ENCODE data around the gene FFAR3.
"Not testable (repeated sequence)": the region's sequence is repeated elsewhere in the genome, so short reads cannot be mapped to it uniquely, and the experiment has no call there.

Gene FFAR3

DNA sequence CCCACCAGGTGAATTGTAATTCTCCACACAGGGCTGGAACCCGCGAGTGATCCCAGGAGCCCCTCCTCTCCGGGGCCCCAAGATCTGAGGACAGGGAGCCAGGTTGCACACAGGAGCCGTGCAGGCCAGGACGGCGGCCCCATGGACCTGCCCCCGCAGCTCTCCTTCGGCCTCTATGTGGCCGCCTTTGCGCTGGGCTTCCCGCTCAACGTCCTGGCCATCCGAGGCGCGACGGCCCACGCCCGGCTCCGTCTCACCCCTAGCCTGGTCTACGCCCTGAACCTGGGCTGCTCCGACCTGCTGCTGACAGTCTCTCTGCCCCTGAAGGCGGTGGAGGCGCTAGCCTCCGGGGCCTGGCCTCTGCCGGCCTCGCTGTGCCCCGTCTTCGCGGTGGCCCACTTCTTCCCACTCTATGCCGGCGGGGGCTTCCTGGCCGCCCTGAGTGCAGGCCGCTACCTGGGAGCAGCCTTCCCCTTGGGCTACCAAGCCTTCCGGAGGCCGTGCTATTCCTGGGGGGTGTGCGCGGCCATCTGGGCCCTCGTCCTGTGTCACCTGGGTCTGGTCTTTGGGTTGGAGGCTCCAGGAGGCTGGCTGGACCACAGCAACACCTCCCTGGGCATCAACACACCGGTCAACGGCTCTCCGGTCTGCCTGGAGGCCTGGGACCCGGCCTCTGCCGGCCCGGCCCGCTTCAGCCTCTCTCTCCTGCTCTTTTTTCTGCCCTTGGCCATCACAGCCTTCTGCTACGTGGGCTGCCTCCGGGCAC lies 6.7 kb upstream of the FFAR3 start:
- DNase-seq = no peak

DNA sequence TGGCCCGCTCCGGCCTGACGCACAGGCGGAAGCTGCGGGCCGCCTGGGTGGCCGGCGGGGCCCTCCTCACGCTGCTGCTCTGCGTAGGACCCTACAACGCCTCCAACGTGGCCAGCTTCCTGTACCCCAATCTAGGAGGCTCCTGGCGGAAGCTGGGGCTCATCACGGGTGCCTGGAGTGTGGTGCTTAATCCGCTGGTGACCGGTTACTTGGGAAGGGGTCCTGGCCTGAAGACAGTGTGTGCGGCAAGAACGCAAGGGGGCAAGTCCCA lies 6.1 kb upstream of the FFAR3 start:
- DNase-seq = no peak

DNA sequence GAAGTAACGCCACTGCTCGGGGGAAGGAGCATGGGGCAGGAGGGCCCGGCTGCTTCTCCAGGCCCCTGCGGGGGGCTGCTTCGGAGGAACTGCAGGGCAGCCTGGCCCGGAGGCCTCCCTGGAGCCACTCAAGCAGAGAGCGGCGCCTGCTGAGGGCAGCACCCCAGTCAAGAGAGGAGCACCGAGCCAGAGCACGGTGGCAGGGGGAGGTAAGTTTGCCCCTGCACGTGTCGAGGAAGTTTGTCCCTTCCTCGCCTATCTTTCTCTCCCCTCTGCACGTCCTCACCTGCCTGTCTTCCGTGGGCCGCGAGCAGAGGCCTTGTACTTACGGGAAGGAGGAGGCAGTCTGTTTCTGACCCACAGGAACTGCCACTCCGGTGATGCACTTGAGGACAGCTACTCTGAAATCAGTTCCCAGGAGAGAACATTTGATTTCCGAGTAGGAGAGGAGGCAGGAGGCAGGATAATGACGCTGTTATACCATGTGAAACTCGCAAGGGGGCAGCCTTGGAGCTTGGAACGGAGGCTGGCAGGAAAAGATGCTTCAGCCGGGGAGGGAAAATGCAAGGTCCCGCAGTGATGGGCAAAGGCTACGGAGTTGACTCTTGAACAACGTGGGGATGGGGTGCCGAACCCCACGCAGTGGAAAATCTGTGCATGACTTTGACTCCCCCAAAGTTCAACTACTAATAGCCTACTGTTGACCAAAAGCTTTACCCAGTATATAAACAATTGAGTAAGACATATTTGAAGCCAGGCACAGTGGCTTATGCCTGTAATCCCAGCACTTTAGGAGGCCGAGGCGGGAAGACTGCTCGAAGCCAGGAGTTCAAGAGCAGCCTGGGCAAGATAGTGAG lies 5.6 kb upstream of the FFAR3 start:
- peak; percentile 6 for DNase-seq

DNA sequence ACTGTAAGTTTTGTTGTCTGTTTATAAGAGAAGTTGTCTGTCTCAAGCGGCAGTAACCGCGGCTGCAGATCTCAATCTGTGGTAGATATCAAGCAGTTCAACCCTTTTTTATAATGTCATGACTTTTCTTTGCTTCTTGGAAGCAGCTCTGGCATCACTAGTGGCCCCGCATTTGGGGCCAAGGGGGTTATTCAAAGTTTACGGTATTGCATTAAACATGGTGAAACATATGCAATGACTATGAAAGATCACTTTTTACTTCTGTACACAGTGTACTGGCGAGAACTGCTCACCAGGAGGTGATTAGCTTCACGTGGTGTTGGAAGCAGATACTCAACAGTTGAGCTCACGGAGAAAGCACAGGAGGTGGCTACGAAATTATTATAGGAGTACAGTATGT lies 4.6 kb upstream of the FFAR3 start:
- no peak for DNase-seq

DNA sequence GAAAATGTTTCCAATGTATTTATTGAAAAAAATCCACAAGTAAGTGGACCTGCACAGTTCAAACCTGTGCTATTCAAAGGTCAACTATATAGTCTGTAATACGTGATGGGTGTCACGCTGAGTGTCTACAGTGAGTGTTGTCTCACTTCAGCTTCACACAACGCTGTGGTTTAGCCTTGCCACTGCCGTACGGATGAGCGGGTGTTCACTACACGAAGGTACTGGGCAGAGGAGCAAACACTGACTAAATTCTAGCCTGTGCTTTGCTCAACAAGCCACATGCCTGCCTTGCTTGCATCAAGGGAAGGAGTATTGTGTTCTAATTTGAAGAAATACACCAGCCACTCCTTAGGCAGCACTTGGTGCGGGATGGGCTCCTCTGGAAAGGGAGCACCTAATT lies 3.4 kb upstream of the FFAR3 start:
- DNase-seq = no peak

DNA sequence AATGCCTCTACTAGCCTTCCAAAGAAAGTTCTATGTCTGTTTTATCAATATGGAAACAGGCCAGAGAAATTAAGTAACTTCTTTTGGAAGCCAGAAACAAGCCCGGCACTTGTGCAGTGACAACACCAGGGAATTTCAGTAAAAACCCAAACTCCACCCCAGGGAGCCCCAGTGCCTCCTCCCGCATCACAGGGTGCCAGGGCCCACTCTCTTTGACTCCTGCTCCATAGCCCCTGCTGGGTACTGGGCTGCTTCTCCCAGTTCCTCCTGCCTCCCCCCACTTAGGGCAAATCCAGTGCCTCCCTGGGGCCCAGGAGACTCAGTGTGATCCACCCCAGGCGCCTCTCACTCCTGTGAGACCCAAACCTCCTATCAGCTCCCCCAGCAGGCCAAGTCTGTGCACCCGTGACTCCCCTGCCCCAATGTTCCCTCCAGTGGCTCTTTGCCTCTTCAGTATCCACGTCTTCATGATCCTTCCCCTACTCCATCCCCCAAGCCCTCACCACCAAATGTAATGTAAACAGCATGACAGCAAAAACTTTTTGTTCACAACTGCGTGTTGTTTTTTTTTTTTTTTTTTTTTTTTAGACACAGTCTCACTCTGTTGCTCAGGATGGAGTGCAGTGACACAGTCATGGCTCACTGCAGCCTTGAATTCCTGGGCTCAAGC lies 2.3 kb upstream of the FFAR3 start:
- no peak for DNase-seq

DNA sequence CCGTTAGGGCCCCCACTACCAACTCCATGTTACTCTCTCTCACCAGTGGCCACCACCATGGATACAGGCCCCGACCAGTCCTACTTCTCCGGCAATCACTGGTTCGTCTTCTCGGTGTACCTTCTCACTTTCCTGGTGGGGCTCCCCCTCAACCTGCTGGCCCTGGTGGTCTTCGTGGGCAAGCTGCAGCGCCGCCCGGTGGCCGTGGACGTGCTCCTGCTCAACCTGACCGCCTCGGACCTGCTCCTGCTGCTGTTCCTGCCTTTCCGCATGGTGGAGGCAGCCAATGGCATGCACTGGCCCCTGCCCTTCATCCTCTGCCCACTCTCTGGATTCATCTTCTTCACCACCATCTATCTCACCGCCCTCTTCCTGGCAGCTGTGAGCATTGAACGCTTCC lies 574 bp downstream of the FFAR3 start:
- not testable (repeated sequence) for DNase-seq

DNA sequence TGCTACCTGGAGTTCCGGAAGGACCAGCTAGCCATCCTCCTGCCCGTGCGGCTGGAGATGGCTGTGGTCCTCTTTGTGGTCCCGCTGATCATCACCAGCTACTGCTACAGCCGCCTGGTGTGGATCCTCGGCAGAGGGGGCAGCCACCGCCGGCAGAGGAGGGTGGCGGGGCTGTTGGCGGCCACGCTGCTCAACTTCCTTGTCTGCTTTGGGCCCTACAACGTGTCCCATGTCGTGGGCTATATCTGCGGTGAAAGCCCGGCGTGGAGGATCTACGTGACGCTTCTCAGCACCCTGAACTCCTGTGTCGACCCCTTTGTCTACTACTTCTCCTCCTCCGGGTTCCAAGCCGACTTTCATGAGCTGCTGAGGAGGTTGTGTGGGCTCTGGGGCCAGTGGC lies 1.1 kb downstream of the FFAR3 start:
- not testable (repeated sequence) for DNase-seq

DNA sequence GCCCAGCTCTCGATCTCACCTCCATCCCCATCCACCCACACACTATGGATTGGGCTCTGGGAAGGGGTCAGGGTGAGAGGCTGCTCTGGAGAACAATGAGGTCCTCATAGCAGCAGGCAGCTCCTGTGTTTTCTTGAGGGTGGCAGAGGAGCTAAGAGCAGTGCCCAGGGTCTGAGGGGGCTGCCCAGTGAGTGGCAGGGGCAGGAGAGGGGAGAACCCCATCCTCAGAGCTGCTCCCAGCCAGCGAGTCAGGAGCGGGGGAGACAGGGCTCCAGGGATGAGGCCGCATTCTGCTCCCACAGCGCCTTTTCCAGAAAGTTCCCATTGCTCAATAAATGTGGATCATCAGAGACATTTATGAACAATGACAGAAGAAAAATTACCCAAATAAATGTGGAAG lies 1.8 kb downstream of the FFAR3 start:
- DNase-seq = not testable (repeated sequence)

DNA sequence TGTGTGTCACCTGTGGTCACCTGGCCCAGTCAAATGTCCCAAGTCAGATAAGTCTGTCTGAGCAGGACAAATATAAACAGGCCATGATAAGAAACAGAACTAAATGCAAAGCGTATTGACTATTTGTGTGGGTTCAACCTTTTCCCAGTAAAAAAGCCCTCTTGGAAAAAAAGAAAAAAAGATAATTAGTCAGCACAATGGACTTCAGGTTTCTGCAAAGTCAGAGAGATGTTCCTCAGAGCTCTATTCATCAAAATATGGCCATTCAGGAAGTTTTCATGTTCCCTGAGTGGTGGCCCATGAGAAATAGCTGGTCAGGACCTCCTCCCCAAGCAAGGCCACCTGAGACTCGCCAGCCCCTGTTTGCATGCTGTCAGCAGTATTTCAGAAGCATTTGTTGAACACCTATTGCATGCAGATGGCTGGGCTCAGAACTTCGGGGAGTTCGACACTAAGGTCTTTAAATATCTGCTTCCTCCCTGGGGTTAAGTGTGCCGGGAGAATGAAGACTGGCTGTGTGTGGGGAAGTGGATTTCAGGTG lies 2.7 kb downstream of the FFAR3 start:
- no peak for DNase-seq

DNA sequence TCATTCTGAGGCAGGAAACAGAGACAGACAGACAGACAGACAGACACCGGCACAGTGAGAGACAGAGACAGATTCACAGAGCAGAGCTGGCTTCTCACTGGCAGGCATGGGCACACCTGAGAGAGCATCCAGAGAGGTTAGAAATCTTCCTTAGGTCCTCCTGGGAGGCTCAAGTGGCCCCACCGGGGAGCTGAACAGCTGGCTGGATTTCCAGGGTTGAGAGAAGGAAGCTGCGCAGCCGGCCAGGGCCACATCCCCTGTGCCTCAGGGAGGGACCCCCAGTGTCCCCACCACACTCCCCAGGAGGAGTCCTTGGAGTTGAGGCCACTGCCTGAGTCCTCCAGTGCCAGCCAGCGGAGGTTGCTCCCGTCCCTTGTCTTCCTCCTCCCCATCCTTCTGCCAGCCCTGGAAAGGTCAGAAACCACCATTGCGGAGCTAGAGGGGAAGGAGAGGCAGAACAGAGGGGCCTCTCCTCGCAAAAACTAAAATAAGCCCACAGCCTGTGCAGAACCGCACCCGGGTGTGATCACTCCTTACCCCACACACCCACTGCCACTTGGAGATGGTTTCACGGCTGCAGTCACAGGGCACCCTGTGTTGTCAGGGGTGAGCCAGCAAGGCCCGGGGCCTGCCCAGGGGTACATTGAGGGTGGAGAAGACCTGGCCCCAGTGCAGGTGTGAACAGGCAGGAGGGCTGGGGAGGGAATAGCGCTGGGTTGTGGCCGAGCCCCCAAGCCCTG lies 4.2 kb downstream of the FFAR3 start:
- DNase-seq = no peak

DNA sequence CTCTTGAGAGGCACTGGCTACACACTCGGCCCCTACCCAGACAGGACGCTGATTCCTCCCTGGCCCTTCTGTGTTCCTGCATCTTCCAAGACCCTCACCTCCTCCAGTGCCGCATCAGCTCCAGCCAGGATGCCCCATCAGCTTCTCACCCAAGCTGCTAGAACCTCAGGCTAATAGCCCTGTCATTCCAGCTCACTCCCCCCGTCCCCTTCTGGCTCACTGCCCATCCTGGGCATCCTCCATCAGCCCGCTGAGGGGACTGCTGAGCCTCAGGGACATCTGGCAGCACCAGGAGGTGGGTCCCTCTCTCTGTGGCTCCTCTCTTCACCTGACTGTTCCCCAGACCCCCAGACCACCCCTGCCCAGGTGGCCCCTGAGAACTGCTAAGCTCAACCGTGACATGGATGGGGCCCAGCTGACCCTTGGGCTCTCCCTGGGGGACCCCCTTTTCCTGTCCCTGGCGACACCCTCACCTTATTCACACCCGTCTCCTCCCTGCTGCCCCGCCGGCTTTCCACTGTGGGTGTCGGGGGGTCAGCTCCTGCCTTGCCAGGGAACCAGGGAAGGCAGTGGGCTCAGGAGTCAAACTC lies 4.8 kb downstream of the FFAR3 start:
- no peak for DNase-seq

DNA sequence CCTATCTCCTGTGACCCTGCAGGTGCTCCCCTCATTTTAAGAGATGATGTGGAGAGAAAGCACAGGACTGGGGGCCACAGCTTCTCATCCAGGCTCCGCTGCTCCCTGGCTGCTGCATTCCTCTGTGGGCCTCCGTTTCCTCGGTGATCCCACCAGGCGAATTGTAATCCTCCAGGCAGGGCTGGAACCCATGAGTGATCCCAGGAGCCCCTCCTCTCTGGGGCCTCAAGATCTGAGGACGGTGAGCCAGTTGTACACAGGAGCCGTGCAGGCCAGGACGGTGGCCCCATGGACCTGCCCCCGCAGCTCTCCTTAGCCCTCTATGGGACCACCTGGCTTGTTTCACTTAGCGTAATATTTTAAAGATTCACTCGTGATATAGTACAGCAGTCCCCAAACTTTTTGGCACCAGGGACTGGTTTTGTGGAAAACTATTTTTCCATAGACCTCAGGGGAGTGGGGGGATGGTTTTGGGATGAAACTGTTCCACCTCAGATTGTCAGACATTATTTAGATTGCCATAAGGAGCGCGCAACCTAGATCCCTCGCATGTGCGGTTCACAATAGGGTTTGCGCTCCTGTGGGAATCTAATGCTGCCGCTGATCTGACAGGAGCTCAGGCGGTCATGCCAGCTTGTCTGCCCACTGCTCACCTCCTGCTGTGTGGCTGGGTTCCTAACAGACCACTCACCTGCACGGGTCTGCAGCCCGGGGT lies 5.6 kb downstream of the FFAR3 start:
- DNase-seq = no peak

DNA sequence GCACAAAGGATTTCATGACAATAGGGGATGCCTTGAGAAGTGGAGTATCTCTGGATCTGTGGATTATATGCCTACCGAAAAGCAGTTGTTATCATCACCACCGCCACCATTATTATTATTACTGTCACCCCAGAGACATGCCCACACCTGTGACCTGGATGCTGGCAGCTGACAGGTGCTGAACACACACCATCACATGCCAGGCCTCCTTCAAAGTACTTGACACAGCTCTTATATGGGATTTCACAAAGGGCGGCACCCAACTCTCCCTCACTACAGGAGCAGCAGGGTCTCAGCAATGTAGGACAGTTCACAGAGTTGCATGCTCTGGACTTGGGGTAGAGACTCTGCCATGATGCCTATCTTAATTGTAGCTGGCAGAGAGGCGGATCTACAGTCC lies 7.0 kb downstream of the FFAR3 start:
- no peak for DNase-seq

DNA sequence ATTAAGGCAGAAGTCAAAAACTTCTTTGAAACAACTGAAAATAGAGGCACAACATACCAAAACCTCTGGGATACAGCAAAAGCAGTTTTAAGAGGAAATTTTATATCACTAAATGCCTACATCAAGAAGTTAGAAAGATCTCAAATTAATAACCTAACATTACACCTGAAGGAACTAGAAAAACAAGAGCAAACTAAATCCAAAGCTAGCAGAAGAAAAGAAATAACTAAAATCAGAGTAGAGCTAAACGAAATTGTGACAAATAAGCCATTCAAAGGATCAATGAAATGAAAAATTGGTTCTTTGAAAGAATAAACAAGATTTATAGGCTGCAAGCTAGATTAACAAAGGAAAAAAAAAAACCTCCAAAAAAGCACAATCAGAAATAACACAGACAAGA lies 10.1 kb downstream of the FFAR3 start:
- DNase-seq = no peak

DNA sequence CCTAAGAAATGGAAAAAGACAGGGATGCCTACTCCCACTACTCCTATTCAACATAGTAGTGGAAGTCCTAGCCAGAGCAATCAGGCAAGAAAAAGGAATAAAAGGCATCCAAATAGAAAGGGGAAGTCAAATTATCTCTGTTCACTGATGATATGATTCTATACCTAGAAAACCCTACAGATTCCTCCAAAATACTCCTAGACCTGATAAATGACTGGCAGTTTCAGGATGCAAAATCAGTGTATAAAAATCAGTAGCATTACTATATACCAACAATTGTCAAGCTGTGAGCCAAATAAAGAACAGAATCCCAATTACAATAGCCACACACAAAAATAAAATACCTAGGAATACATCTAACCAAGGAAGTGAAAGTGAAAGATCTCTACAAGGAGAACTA lies 11.3 kb downstream of the FFAR3 start:
- DNase-seq = no peak

DNA sequence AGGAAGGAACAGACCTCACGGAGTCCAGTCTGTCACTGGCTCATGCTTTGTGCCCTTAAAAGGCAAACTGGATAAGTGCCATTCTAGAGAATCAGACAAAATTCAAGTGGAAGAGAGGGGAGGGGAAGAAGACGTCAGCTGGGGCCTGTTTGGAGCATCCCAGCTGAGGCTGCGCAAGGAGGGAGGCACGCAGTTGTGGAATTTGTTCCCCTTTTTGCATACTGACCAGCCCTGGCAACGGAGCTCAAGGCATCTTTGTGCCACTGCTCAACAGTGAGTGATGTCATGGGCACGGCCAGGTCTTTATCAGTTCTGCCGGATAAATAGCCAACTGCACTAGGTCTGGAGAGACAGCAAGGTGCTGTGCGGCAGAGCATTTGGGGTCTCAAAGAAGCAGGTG lies 12.5 kb downstream of the FFAR3 start, which contains the start of gene GPR42:
GPR42 (plus strand) TSS at position 347 of the 400 bp plus-strand sequence. CDS start 292 bp downstream, outside the sequence.
- no peak for DNase-seq

DNA sequence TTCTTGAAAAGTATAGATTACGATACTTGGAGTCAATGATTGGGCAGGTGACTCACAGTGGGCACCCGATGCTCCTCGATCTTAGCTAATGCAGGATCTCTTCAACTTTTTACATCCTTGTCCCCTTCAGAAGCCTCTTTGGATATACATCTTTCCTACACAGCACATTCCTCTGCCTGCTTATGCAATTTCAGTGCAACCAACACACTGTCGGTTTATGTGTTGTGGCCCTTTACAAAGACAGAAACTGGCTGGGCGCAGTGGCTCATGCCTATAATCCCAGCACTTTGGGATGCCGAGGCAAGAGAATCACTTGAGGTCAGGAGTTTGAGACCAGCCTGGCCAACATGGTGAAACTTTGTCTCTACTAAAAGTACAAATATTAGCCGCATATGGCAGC lies 15.2 kb downstream of the FFAR3 start:
- no peak for DNase-seq

DNA sequence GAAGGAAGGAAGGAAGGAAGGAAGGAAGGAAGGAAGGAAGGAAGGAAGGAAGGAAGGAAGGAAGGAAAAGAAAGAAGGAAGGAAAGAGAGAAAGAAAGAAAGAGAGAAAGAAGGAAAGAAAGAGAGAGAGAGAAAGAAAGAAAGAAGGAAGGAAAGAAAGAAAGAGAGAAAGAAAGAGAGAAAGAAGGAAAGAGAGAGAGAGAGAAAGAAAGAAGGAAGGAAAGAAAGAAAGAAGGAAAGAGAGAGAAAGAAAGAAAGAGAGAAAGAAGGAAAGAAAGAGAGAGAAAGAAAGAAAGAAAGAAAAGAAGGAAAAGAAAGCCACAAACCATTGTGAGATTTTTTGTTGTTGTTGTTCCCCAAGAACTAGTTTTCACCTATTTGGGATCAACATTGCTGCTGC lies 15.8 kb downstream of the FFAR3 start:
- not testable (repeated sequence) for DNase-seq

DNA sequence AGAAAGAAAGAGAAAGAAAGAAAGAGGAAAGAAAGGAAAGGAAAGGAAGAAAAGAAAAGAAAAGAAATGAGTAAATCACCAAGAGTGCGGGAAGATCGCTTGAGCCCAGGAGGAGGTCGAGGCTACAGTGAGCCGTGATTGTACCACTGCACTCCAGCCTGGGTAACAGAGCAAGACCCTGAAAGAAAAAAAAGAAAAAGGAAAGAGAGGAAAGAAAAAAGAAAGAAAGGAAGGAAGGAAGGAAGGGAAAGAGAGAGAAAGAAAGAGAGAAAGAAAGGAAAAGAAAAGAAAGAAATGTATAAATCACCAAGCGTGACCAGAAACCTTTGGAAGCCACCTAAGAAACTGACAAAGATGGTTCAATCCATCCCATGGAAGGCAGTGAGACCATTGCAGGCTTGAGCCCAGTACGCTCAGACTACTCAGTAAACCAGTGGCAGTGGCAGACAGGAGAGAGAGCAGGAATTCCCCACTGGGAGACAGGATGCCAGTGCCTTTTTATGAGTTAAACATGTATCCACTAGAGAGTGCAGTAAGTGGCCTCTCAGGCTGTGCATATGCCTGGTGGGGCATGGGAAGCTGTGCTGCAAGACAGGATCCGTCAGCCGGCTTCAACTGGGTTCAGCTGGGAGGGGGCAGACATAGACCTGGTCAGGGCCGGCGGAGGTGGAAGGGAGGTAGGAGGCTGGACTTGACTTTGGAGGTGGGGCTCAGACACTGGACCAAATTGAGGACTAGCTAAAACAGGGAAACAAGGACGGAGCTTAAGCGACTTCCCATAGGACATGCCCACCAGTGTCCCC lies 17.4 kb downstream of the FFAR3 start:
- no peak for DNase-seq

DNA sequence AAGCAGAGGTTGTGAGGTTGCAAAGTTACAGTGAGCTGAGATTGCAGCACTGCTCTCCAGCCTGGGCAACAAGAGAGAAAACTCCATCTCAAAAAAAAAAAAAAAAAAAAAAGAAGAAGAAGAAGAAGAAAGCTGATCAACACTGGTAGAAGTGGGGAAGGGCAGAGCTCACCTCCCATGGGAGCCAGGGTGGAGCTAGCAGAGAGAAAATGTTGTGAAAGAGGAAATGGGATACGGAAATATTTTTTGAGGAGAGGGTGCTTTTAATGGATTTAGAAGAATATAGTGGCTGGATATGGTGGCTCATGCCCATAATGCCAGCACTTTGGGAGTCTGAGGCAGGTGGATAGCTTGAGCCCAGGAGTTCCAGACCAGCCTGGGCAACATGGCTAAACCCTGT lies 19.4 kb downstream of the FFAR3 start:
- DNase-seq = no peak
